GM18861 (cell line): ENCODE measurements around the gene SMAD6.

Source experiments
- ATAC-seq: cut with Tn5 transposase; IDR thresholded peaks from one replicate; pipeline ENCODE4 v1.9.1; 2021; ENCODE audit not compliant: unreplicated experiment

The SMAD6 gene

GRCh38 chr15:66702035-66702786 is at the start of gene SMAD6:
Gene SMAD6 (plus strand): TSS chr15:66702236. CDS start chr15:66703259, 1,023 bp downstream.
- ATAC-seq: no peak

GRCh38 chr15:66652806-66653205 is 49.2 kb upstream of the SMAD6 start:
- ATAC-seq: no peak

- no peak for ATAC-seq
Observed at GRCh38 chr15:66653398-66653797, 48.6 kb upstream of the SMAD6 start.

- no peak for ATAC-seq
Observed at GRCh38 chr15:66653852-66654251, 48.2 kb upstream of the SMAD6 start.

GRCh38 chr15:66654361-66654738 is 47.7 kb upstream of the SMAD6 start:
- ATAC-seq: no peak

- ATAC-seq: no peak
Observed at GRCh38 chr15:66654739-66655375, 47.2 kb upstream of the SMAD6 start.

- no peak for ATAC-seq
Observed at GRCh38 chr15:66655511-66655910, 46.5 kb upstream of the SMAD6 start.

GRCh38 chr15:66655997-66656396 is 46.0 kb upstream of the SMAD6 start:
- ATAC-seq: no peak

- no peak for ATAC-seq
Observed at GRCh38 chr15:66657185-66658020, 44.6 kb upstream of the SMAD6 start.

GRCh38 chr15:66658044-66658443 is 44.0 kb upstream of the SMAD6 start:
- no peak for ATAC-seq

GRCh38 chr15:66658855-66659254 is 43.2 kb upstream of the SMAD6 start:
- ATAC-seq: no peak

- no peak for ATAC-seq
Observed at GRCh38 chr15:66659384-66659783, 42.7 kb upstream of the SMAD6 start.

- no peak for ATAC-seq
Observed at GRCh38 chr15:66661432-66662096, 40.5 kb upstream of the SMAD6 start.

GRCh38 chr15:66662522-66662921 is 39.5 kb upstream of the SMAD6 start:
- ATAC-seq: no peak

- no peak for ATAC-seq
Observed at GRCh38 chr15:66663664-66664063, 38.4 kb upstream of the SMAD6 start.

- ATAC-seq: no peak
Observed at GRCh38 chr15:66670175-66670574, 31.9 kb upstream of the SMAD6 start.

GRCh38 chr15:66670762-66671580 is 31.1 kb upstream of the SMAD6 start:
- no peak for ATAC-seq

GRCh38 chr15:66672867-66673266 is 29.2 kb upstream of the SMAD6 start:
- ATAC-seq: no peak

GRCh38 chr15:66673410-66674322 is 28.4 kb upstream of the SMAD6 start:
- no peak for ATAC-seq
